Tibial nerve (tissue), 4 donors: Measurements from ENCODE around the gene OSGEP.

Source experiments
- CTCF ChIP-seq, 5 experiments: fragments of 200-600 bp in 3 of 5; fragments of 450-650 bp in 2 of 5; sonication (generic) in 3 of 5; IDR thresholded peaks; one replicate each; pipeline ENCODE4 v1.5.1; 2016 to 2019; ENCODE audit warnings: antibody characterized with exemption in 5 of 5, mild to moderate bottlenecking in 3 of 5, moderate library complexity in 2 of 5
- EP300 ChIP-seq, 2 donors: sonication (generic); formaldehyde crosslinking; IDR thresholded peaks; one replicate each; pipeline ENCODE4 v1.6.1; 2017; ENCODE audit warnings: antibody characterized with exemption in 2 of 2, mild to moderate bottlenecking in 1 of 2
- POLR2A ChIP-seq, 2 donors: fragments of 450-650 bp; IDR thresholded peaks; one replicate each; pipeline ENCODE4 v1.6.1; 2017; ENCODE audit warnings: antibody characterized with exemption in 2 of 2, mild to moderate bottlenecking in 2 of 2, moderate library complexity in 2 of 2

- no peak for TF ChIP-seq CTCF (IDR thresholded peaks at IDR 0.05)
- TF ChIP-seq POLR2A (IDR thresholded peaks at IDR 0.05), result no peak
- TF ChIP-seq EP300 (IDR thresholded peaks at IDR 0.05), result no peak
These were observed 44.0 kb upstream of the OSGEP start for GRCh38 chr14:20498622-20499021.
